Frontal cortex (tissue), 4 donors: ENCODE measurements around the gene OR2S2. TPM values are rescaled to one million over a fixed set of nuclear protein-coding genes. Genes with fewer than 3 reads are reported as not detected.

Experiments used
- DNase-seq, 2 donors: peaks; one replicate each; pipeline ENCODE4 v3.0.0; 2012; ENCODE audit warnings: low spot score in 2 of 2
- FAIRE-seq: peaks from 2 replicates; lab custom pipeline; 2012; peaks lifted over from hg19 to GRCh38; lab: Jason Lieb, UNC
- total RNA-seq: library from RNA; depleted of rRNA; stranded (reverse); fragments of >200 nt; gene quantifications from one replicate; pipeline ENCODE4 v1.2.3, GENCODE V29; 2014
- donor health status: control.
- donor health status: control.
- donor health status: control.

The OR2S2 gene
- total RNA-seq, 1 donor from 2014 or later: not detected

GRCh38 chr9:35965011-35965410 lies 7.1 kb upstream of the OR2S2 start:
- no peak for FAIRE-seq
- DNase-seq: no peak

- FAIRE-seq (no peak), DNase-seq (no peak)
These were observed 4.4 kb upstream of the OR2S2 start for GRCh38 chr9:35962126-35962906.

GRCh38 chr9:35960039-35960655 lies 2.2 kb upstream of the OR2S2 start:
- DNase-seq: no peak
- no peak for FAIRE-seq

- FAIRE-seq: no peak
- no peak for DNase-seq
These were observed 1.3 kb downstream of the OR2S2 start for GRCh38 chr9:35956651-35957050.

GRCh38 chr9:35954942-35955546 lies 2.9 kb downstream of the OR2S2 start:
- DNase-seq: peak in 1 of 2 donors; percentile 48
- FAIRE-seq: peak; percentile 50

- no peak for FAIRE-seq
These were observed 5.3 kb downstream of the OR2S2 start for GRCh38 chr9:35952526-35953191.

GRCh38 chr9:35951736-35952135 lies 6.2 kb downstream of the OR2S2 start:
- FAIRE-seq: no peak
- no peak for DNase-seq

More at GRCh38 chr9:35952526-35953191, 5.3 kb downstream of the OR2S2 start:
- no peak for DNase-seq

- FAIRE-seq (no peak), DNase-seq (no peak)
These were observed 9.0 kb downstream of the OR2S2 start for GRCh38 chr9:35948901-35949318.

GRCh38 chr9:35948451-35948850 lies 9.5 kb downstream of the OR2S2 start:
- FAIRE-seq: no peak
- no peak for DNase-seq

- peak; percentile 62 for FAIRE-seq
- DNase-seq: peak; percentile 12 to 54
These were observed 12.5 kb downstream of the OR2S2 start for GRCh38 chr9:35945341-35946018.

GRCh38 chr9:35944841-35945240 lies 13.1 kb downstream of the OR2S2 start:
- no peak for DNase-seq
- no peak for FAIRE-seq

GRCh38 chr9:35944173-35944572 lies 13.8 kb downstream of the OR2S2 start:
- FAIRE-seq: no peak
- no peak for DNase-seq

GRCh38 chr9:35942286-35942685 lies 15.7 kb downstream of the OR2S2 start:
- no peak for DNase-seq
- FAIRE-seq: no peak

GRCh38 chr9:35940458-35941407 lies 17.2 kb downstream of the OR2S2 start:
- FAIRE-seq (no peak), DNase-seq (no peak)

- DNase-seq: no peak
- FAIRE-seq: no peak
These were observed 18.2 kb downstream of the OR2S2 start for GRCh38 chr9:35939679-35940250.

- DNase-seq (no peak), FAIRE-seq (no peak)
These were observed 19.2 kb downstream of the OR2S2 start for GRCh38 chr9:35938474-35939356.

GRCh38 chr9:35937227-35937626 lies 20.7 kb downstream of the OR2S2 start:
- no peak for FAIRE-seq
- no peak for DNase-seq
